Breast epithelium (tissue), 3 donors: Measurements from ENCODE around the gene DGKB.

Source experiments
- CTCF ChIP-seq, 3 donors: fragments of 450-650 bp; IDR thresholded peaks; one replicate each; pipeline ENCODE4 v1.5.1; 2016 to 2017; ENCODE audit warnings: antibody characterized with exemption in 3 of 3, mild to moderate bottlenecking in 3 of 3, moderate library complexity in 3 of 3
- POLR2A ChIP-seq: fragments of 450-650 bp; IDR thresholded peaks from one replicate; pipeline ENCODE4 v1.6.1; 2016; ENCODE audit warnings: antibody characterized with exemption, mild to moderate bottlenecking, moderate library complexity

- no peak for TF ChIP-seq CTCF (IDR thresholded peaks at IDR 0.05)
- no peak for TF ChIP-seq POLR2A
Observed at GRCh38 chr7:14510268-14510667, 392.3 kb downstream of the DGKB start.
